Colonic mucosa (tissue), 4 donors: ENCODE data around the gene TBC1D3L. TPM values are rescaled to one million over a fixed set of nuclear protein-coding genes. Genes with fewer than 3 reads are reported as not detected.
"Not testable (repeated sequence)": the region's sequence is repeated elsewhere in the genome, so short reads cannot be mapped to it uniquely, and the experiment has no call there.

Experiments
- DNase-seq: peaks from one replicate; pipeline ENCODE4 v3.0.0-alpha.2; 2020
- H3K27ac ChIP-seq: fragments of 200-600 bp; one replicate; pipeline ENCODE4 v1.8.0; 2021
- H3K27me3 ChIP-seq: fragments of 200-600 bp; one replicate; pipeline ENCODE4 v1.8.0; 2021
- H3K36me3 ChIP-seq: fragments of 200-600 bp; one replicate; pipeline ENCODE4 v1.8.0; 2021
- H3K4me1 ChIP-seq: fragments of 200-600 bp; one replicate; pipeline ENCODE4 v1.8.0; 2021; ENCODE audit warnings: mild to moderate bottlenecking
- H3K4me3 ChIP-seq: fragments of 200-600 bp; one replicate; pipeline ENCODE4 v1.8.0; 2021
- H3K9ac ChIP-seq, 2 donors: one replicate each; pipeline ENCODE4 v1.7.0; 2013; ENCODE audit warnings: control low read depth in 2 of 2, low read depth in 2 of 2, low read length in 2 of 2
- H3K9me3 ChIP-seq: fragments of 200-600 bp; one replicate; pipeline ENCODE4 v1.8.0; 2021
- intact Hi-C: fragments of 100-400 bp; cut with DNase I; formaldehyde crosslinking; loops from one replicate; pipeline ENCODE4 v1.14.1; 2022
- total RNA-seq, 2 donors: library from RNA; stranded (reverse); fragmentation: NEBNext Ultra II Directional in 1 of 2; extraction: Animal tissue kit (Norgen Biotek cat#: 25700) in 1 of 2; gene quantifications; one replicate each; pipeline ENCODE4 v1.2.1, GENCODE V29; 2021
- donor health status: healthy.
- donor health status: DM: no; HTN: no; CAD: no.
- donor health status: DM: no; HTN: no; CAD: no.

The TBC1D3L gene
- total RNA-seq, result 10 to 100 TPM; 14.8 to 16.7 TPM

DNA sequence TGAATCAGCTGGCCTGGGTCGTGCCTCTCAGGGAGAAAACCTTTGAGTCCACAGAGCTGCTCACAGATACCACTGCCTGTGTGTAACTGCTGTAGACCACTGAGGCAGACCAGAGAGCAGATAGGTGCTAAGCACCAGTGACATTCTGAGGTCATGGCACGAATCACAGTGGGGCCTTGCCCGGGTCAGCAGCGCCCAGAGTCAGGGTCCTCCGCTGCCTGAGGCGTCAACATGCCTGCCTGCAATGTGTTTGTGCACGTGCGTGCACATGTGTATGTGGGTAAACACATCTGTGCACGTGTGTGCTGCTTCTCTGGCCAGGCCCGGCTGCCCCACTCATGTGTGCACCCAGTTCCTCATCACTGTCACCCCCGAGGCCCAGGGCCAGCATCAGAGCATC is at the start of gene TBC1D3L:
Gene TBC1D3L (minus strand): TSS at position 101 of the 400 bp plus-strand sequence. CDS start 1,540 bp downstream, outside the sequence.
- intact Hi-C loops, DNase-seq, H3K27me3 ChIP-seq, H3K9ac ChIP-seq, H3K4me3 ChIP-seq, H3K36me3 ChIP-seq, H3K27ac ChIP-seq, H3K4me1 ChIP-seq, H3K9me3 ChIP-seq: not testable (repeated sequence)

DNA sequence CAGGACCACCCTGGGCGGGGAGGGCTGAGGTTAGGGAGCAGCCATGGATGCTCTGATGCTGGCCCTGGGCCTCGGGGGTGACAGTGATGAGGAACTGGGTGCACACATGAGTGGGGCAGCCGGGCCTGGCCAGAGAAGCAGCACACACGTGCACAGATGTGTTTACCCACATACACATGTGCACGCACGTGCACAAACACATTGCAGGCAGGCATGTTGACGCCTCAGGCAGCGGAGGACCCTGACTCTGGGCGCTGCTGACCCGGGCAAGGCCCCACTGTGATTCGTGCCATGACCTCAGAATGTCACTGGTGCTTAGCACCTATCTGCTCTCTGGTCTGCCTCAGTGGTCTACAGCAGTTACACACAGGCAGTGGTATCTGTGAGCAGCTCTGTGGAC is 14.8 kb upstream of the TBC1D3L start, which contains the start of gene TBC1D3D:
Gene TBC1D3D (plus strand): TSS at position 301 of the 400 bp plus-strand sequence. CDS start 1,585 bp downstream, outside the sequence.
- H3K27me3 ChIP-seq, H3K9me3 ChIP-seq, H3K27ac ChIP-seq, DNase-seq, H3K4me3 ChIP-seq, intact Hi-C loops, H3K36me3 ChIP-seq, H3K4me1 ChIP-seq, H3K9ac ChIP-seq: not testable (repeated sequence)

Other genes starting within 250 kb of the TBC1D3L start
- 10 to 100 TPM; 28.0 to 34.8 TPM for gene HNF1B, start 244.0 kb downstream of the TBC1D3L start, total RNA-seq
- not detected for gene TBC1D3K, start 64.6 kb downstream of the TBC1D3L start, total RNA-seq
- gene TBC1D3D, start 14.9 kb upstream of the TBC1D3L start, total RNA-seq, result under 1 TPM; 0.37 to 0.54 TPM
- not detected for gene TBC1D3C, start 79.6 kb upstream of the TBC1D3L start, total RNA-seq
- gene TBC1D3E, start 138.9 kb upstream of the TBC1D3L start, total RNA-seq, result not detected
- gene TBC1D3, start 203.5 kb upstream of the TBC1D3L start, total RNA-seq, result not detected